GM12891 (cell line): Measurements from ENCODE around the gene OR6B1.

Experiments used
- PAX5 ChIP-seq: IDR thresholded peaks from 2 replicates; pipeline ENCODE4 v1.6.1; 2011; ENCODE audit warnings: low read length, moderate library complexity, mild to moderate bottlenecking; ENCODE audit not compliant: insufficient read depth, severe bottlenecking
- POLR2A ChIP-seq: IDR thresholded peaks from 2 replicates; pipeline ENCODE4 v1.6.1; 2011; ENCODE audit warnings: low read depth, low read length, control low read depth
- POLR2AphosphoS5 ChIP-seq: IDR thresholded peaks from 2 replicates; pipeline ENCODE4 v1.6.1; 2011; ENCODE audit warnings: low read depth, low read length, control low read depth
- SPI1 ChIP-seq: IDR thresholded peaks from 2 replicates; pipeline ENCODE4 v1.6.1; 2011; ENCODE audit warnings: low read depth, low read length, control low read depth
- TAF1 ChIP-seq: IDR thresholded peaks from 2 replicates; pipeline ENCODE4 v1.6.1; 2011; ENCODE audit warnings: low read depth, low read length, control low read depth

GRCh38 chr7:144038887-144039286 is 38.8 kb downstream of the OR6B1 start:
- TF ChIP-seq POLR2A (no peak), POLR2AphosphoS5 (no peak), SPI1 (no peak), PAX5 (no peak), TAF1 (no peak)
